ENCODE data around the gene HLA-DPA1. TPM values are rescaled to one million over a fixed set of nuclear protein-coding genes. Genes with fewer than 3 reads are reported as not detected.

The HLA-DPA1 gene
- total RNA-seq, 1 donor from 2014 or later = 57.1 TPM

- H3K4me3 Mint-ChIP-seq (ENCODE audit: low read depth) = no peak overlapping the region
- no peak for DNase-seq (ENCODE audit: low spot score)
- intact Hi-C loops (cut with micrococcal nuclease) = no loop called here
- no peaks in the 10 kb centered on the region for H3K4me1 Mint-ChIP-seq (ENCODE audit: low read depth)
- H3K27me3 Mint-ChIP-seq (ENCODE audit: low read depth) = peaks cover 61% of the 10 kb centered on the region
- no peaks in the 10 kb centered on the region for H3K36me3 Mint-ChIP-seq (ENCODE audit: low read depth)
- no peak overlapping the region for H3K27ac Mint-ChIP-seq
- H3K9me3 Mint-ChIP-seq = no peaks in the 10 kb centered on the region
Observed at GRCh38 chr6:33049323-33050013, 24.0 kb downstream of the HLA-DPA1 start.

GRCh38 chr6:33040157-33040556 is 33.3 kb downstream of the HLA-DPA1 start:
- Mint-ChIP-seq H3K9me3 (peaks cover 8% of the 10 kb centered on the region), H3K27me3 (ENCODE audit: low read depth) (peaks cover 72% of the 10 kb centered on the region), H3K4me3 (ENCODE audit: low read depth) (no peak overlapping the region), H3K4me1 (ENCODE audit: low read depth) (no peaks in the 10 kb centered on the region), H3K27ac (no peak overlapping the region), H3K36me3 (ENCODE audit: low read depth) (no peaks in the 10 kb centered on the region)
- DNase-seq (ENCODE audit: low spot score) = no peak
- intact Hi-C loops (cut with micrococcal nuclease) = no loop called here

GRCh38 chr6:33036535-33036934 is 36.9 kb downstream of the HLA-DPA1 start:
- H3K4me3 Mint-ChIP-seq (ENCODE audit: low read depth) = no peak overlapping the region
- peaks cover 14% of the 10 kb centered on the region for H3K9me3 Mint-ChIP-seq
- no peaks in the 10 kb centered on the region for H3K36me3 Mint-ChIP-seq (ENCODE audit: low read depth)
- peaks cover 3% of the 10 kb centered on the region for H3K4me1 Mint-ChIP-seq (ENCODE audit: low read depth)
- H3K27me3 Mint-ChIP-seq (ENCODE audit: low read depth) = peaks cover 76% of the 10 kb centered on the region
- intact Hi-C loops (cut with micrococcal nuclease) = no loop called here
- DNase-seq (ENCODE audit: low spot score) = no peak
- H3K27ac Mint-ChIP-seq = no peak overlapping the region

GRCh38 chr6:33034554-33034953 is 38.9 kb downstream of the HLA-DPA1 start:
- peaks cover 8% of the 10 kb centered on the region for H3K4me1 Mint-ChIP-seq (ENCODE audit: low read depth)
- no peak overlapping the region for H3K27ac Mint-ChIP-seq
- H3K9me3 Mint-ChIP-seq = peaks cover 14% of the 10 kb centered on the region
- H3K27me3 Mint-ChIP-seq (ENCODE audit: low read depth) = peaks cover 73% of the 10 kb centered on the region
- no peak for DNase-seq (ENCODE audit: low spot score)
- intact Hi-C loops (cut with micrococcal nuclease) = no loop called here
- H3K36me3 Mint-ChIP-seq (ENCODE audit: low read depth) = no peaks in the 10 kb centered on the region
- H3K4me3 Mint-ChIP-seq (ENCODE audit: low read depth) = no peak overlapping the region

GRCh38 chr6:33030245-33030644 is 43.2 kb downstream of the HLA-DPA1 start:
- H3K4me3 Mint-ChIP-seq (ENCODE audit: low read depth) = no peak overlapping the region
- H3K9me3 Mint-ChIP-seq = peaks cover 6% of the 10 kb centered on the region
- no peak overlapping the region for H3K27ac Mint-ChIP-seq
- H3K36me3 Mint-ChIP-seq (ENCODE audit: low read depth) = no peaks in the 10 kb centered on the region
- H3K27me3 Mint-ChIP-seq (ENCODE audit: low read depth) = peaks cover 39% of the 10 kb centered on the region
- intact Hi-C loops (cut with micrococcal nuclease) = no loop called here
- no peak for DNase-seq (ENCODE audit: low spot score)
- H3K4me1 Mint-ChIP-seq (ENCODE audit: low read depth) = peaks cover 23% of the 10 kb centered on the region

GRCh38 chr6:33029328-33030184 is 43.9 kb downstream of the HLA-DPA1 start:
- Mint-ChIP-seq H3K4me1 (ENCODE audit: low read depth) (peaks cover 29% of the 10 kb centered on the region), H3K36me3 (ENCODE audit: low read depth) (no peaks in the 10 kb centered on the region), H3K9me3 (peaks cover 2% of the 10 kb centered on the region), H3K4me3 (ENCODE audit: low read depth) (no peak overlapping the region), H3K27ac (peak overlapping the region; percentile 53), H3K27me3 (ENCODE audit: low read depth) (peaks cover 33% of the 10 kb centered on the region)
- intact Hi-C loops (cut with micrococcal nuclease) = no loop called here
- no peak for DNase-seq (ENCODE audit: low spot score)

GRCh38 chr6:33028220-33028849 is 45.1 kb downstream of the HLA-DPA1 start:
- Mint-ChIP-seq H3K4me1 (ENCODE audit: low read depth) (peaks cover 31% of the 10 kb centered on the region), H3K9me3 (no peaks in the 10 kb centered on the region), H3K27ac (peak overlapping the region; percentile 53), H3K36me3 (ENCODE audit: low read depth) (no peaks in the 10 kb centered on the region), H3K4me3 (ENCODE audit: low read depth) (no peak overlapping the region), H3K27me3 (ENCODE audit: low read depth) (peaks cover 23% of the 10 kb centered on the region)
- no peak for DNase-seq (ENCODE audit: low spot score)
- intact Hi-C loops (cut with micrococcal nuclease) = no loop called here

- no peaks in the 10 kb centered on the region for H3K9me3 Mint-ChIP-seq
- DNase-seq (ENCODE audit: low spot score) = no peak
- H3K4me1 Mint-ChIP-seq (ENCODE audit: low read depth) = peaks cover 32% of the 10 kb centered on the region
- intact Hi-C loops (cut with micrococcal nuclease) = no loop called here
- peaks cover 3% of the 10 kb centered on the region for H3K27me3 Mint-ChIP-seq (ENCODE audit: low read depth)
- H3K36me3 Mint-ChIP-seq (ENCODE audit: low read depth) = no peaks in the 10 kb centered on the region
- H3K27ac Mint-ChIP-seq = no peak overlapping the region
- no peak overlapping the region for H3K4me3 Mint-ChIP-seq (ENCODE audit: low read depth)
Observed at GRCh38 chr6:33024521-33024920, 48.9 kb downstream of the HLA-DPA1 start.

- Mint-ChIP-seq H3K27me3 (ENCODE audit: low read depth) (peaks cover 3% of the 10 kb centered on the region), H3K9me3 (no peaks in the 10 kb centered on the region), H3K4me3 (ENCODE audit: low read depth) (no peak overlapping the region), H3K27ac (no peak overlapping the region), H3K4me1 (ENCODE audit: low read depth) (peaks cover 35% of the 10 kb centered on the region), H3K36me3 (ENCODE audit: low read depth) (no peaks in the 10 kb centered on the region)
- intact Hi-C loops (cut with micrococcal nuclease) = no loop called here
- no peak for DNase-seq (ENCODE audit: low spot score)
Observed at GRCh38 chr6:33023536-33023935, 49.9 kb downstream of the HLA-DPA1 start.

GRCh38 chr6:33021917-33022316 is 51.5 kb downstream of the HLA-DPA1 start:
- intact Hi-C loops (cut with micrococcal nuclease) = no loop called here
- DNase-seq (ENCODE audit: low spot score) = no peak
- H3K9me3 Mint-ChIP-seq = no peaks in the 10 kb centered on the region
- peaks cover 3% of the 10 kb centered on the region for H3K27me3 Mint-ChIP-seq (ENCODE audit: low read depth)
- no peak overlapping the region for H3K4me3 Mint-ChIP-seq (ENCODE audit: low read depth)
- no peak overlapping the region for H3K27ac Mint-ChIP-seq
- no peaks in the 10 kb centered on the region for H3K36me3 Mint-ChIP-seq (ENCODE audit: low read depth)
- H3K4me1 Mint-ChIP-seq (ENCODE audit: low read depth) = peaks cover 37% of the 10 kb centered on the region

- no peaks in the 10 kb centered on the region for H3K9me3 Mint-ChIP-seq
- H3K27ac Mint-ChIP-seq = peak overlapping the region; percentile 33
- H3K27me3 Mint-ChIP-seq (ENCODE audit: low read depth) = peaks cover 2% of the 10 kb centered on the region
- DNase-seq (ENCODE audit: low spot score) = no peak
- intact Hi-C loops (cut with micrococcal nuclease) = no loop called here
- H3K36me3 Mint-ChIP-seq (ENCODE audit: low read depth) = no peaks in the 10 kb centered on the region
- H3K4me3 Mint-ChIP-seq (ENCODE audit: low read depth) = peak overlapping the region; percentile 51
- peaks cover 30% of the 10 kb centered on the region for H3K4me1 Mint-ChIP-seq (ENCODE audit: low read depth)
Observed at GRCh38 chr6:33019372-33019771, 54.1 kb downstream of the HLA-DPA1 start.

GRCh38 chr6:33018904-33019303 is 54.5 kb downstream of the HLA-DPA1 start:
- H3K27ac Mint-ChIP-seq = peak overlapping the region; percentile 33

GRCh38 chr6:33018418-33018817 is 55.0 kb downstream of the HLA-DPA1 start:
- intact Hi-C loops (cut with micrococcal nuclease) = no loop called here
- Mint-ChIP-seq H3K4me1 (ENCODE audit: low read depth) (peaks cover 28% of the 10 kb centered on the region), H3K36me3 (ENCODE audit: low read depth) (no peaks in the 10 kb centered on the region), H3K9me3 (no peaks in the 10 kb centered on the region), H3K27ac (no peak overlapping the region), H3K27me3 (ENCODE audit: low read depth) (peaks cover 5% of the 10 kb centered on the region), H3K4me3 (ENCODE audit: low read depth) (no peak overlapping the region)
- no peak for DNase-seq (ENCODE audit: low spot score)

More at GRCh38 chr6:33018904-33019303, 54.5 kb downstream of the HLA-DPA1 start:
- Mint-ChIP-seq H3K4me3 (ENCODE audit: low read depth) (peak overlapping the region; percentile 51), H3K9me3 (no peaks in the 10 kb centered on the region), H3K4me1 (ENCODE audit: low read depth) (peaks cover 28% of the 10 kb centered on the region), H3K36me3 (ENCODE audit: low read depth) (no peaks in the 10 kb centered on the region), H3K27me3 (ENCODE audit: low read depth) (peaks cover 2% of the 10 kb centered on the region)
- intact Hi-C loops (cut with micrococcal nuclease) = no loop called here
- peak; percentile 45 for DNase-seq (ENCODE audit: low spot score)

Data from activated T-helper 2 cell treated with anti-CD3 and anti-CD28 coated beads, Interferon-gamma antibody, Interleukin-2, Interleukin-4, amounts not matched to agents 10 μg/mL and 5 μg/mL and 100 μg/mL, durations not matched to agents 14 hours and 24 hours and 36 hours (primary cell).